ENCODE results near the gene LIX1L. TPM values are rescaled to one million over a fixed set of nuclear protein-coding genes. Genes with fewer than 3 reads are reported as not detected.
A peak's percentile ranks its signal among the peaks of the same experiment; 100 is the strongest.

Gene LIX1L
- total and polyA plus RNA-seq, 10 donors, result 11.0 to 52.9 (median 36.3) TPM

GRCh38 chr1:145983960-145984830 lies 26.4 kb upstream of the LIX1L start:
- peaks cover 61 to 100% (median 97%) of the 10 kb centered on the region in 6 donors for H3K4me1 ChIP-seq
- H3K9me3 ChIP-seq, result no peaks in the 10 kb centered on the region
- peak overlapping the region; percentile 58 to 100 (median 99) for H3K27ac ChIP-seq
- no peaks in the 10 kb centered on the region for H3K36me3 ChIP-seq
- TF ChIP-seq POLR2AphosphoS5 (IDR thresholded peaks at IDR 0.05), result peak in 1 of 3 donors; percentile 35
- no peak for TF ChIP-seq POLR2A (IDR thresholded peaks at IDR 0.05)
- intact Hi-C loops (cut with DNase I; ENCODE audit: low total_unique reads), result no loop called here
- WGBS, 5 donors, result 84 to 93% (median 92%) methylated on average over 12 of the region's 12 CpGs
- no peak for DNase-seq
- H3K4me3 ChIP-seq, result peak overlapping the region in 1 of 8 donors; percentile 44
- no peaks in the 10 kb centered on the region for H3K27me3 ChIP-seq (replicated peaks in 1 of 7)

- Histone ChIP-seq H3K27ac (peak overlapping the region; percentile 59 to 100 (median 98)), H3K4me3 (no peak overlapping the region), H3K9me3 (no peaks in the 10 kb centered on the region), H3K36me3 (no peaks in the 10 kb centered on the region), H3K4me1 (peaks cover 67 to 100% (median 97%) of the 10 kb centered on the region in 6 donors), H3K27me3 (replicated peaks in 1 of 7) (no peaks in the 10 kb centered on the region)
- 76 to 96% (median 95%) methylated on average over 1 of the region's 1 CpG for WGBS, 5 donors
- DNase-seq, result no peak
- intact Hi-C loops (cut with DNase I; ENCODE audit: low total_unique reads), result no loop called here
- TF ChIP-seq POLR2A (IDR thresholded peaks at IDR 0.05), result no peak
- no peak for TF ChIP-seq POLR2AphosphoS5 (IDR thresholded peaks at IDR 0.05)
- TF ChIP-seq CTCF (IDR thresholded peaks at IDR 0.05 in 8 of 11, conservative IDR thresholded peaks at IDR 0.05 in 3 of 11), result no peak
Observed at GRCh38 chr1:145983206-145983675, 25.4 kb upstream of the LIX1L start.

GRCh38 chr1:145982010-145982723 lies 24.4 kb upstream of the LIX1L start:
- Histone ChIP-seq H3K27me3 (replicated peaks in 1 of 7) (no peaks in the 10 kb centered on the region), H3K36me3 (no peaks in the 10 kb centered on the region), H3K9me3 (no peaks in the 10 kb centered on the region), H3K4me1 (peaks cover 78 to 100% (median 98%) of the 10 kb centered on the region in 6 donors), H3K27ac (peak overlapping the region; percentile 94 to 100 (median 99)), H3K4me3 (no peak overlapping the region)
- 67 to 78% (median 72%) methylated on average over 6 of the region's 6 CpGs for WGBS, 5 donors
- DNase-seq, result no peak
- intact Hi-C loops (cut with DNase I; ENCODE audit: low total_unique reads), result no loop called here
- TF ChIP-seq POLR2AphosphoS5 (IDR thresholded peaks at IDR 0.05) (peak in 1 of 3 donors; percentile 11), POLR2A (IDR thresholded peaks at IDR 0.05) (no peak), CTCF (IDR thresholded peaks at IDR 0.05 in 8 of 11, conservative IDR thresholded peaks at IDR 0.05 in 3 of 11) (no peak)

GRCh38 chr1:145980457-145980994 lies 22.7 kb upstream of the LIX1L start:
- TF ChIP-seq POLR2A (IDR thresholded peaks at IDR 0.05), result no peak
- TF ChIP-seq POLR2AphosphoS5 (IDR thresholded peaks at IDR 0.05), result no peak
- no peak for TF ChIP-seq CTCF (IDR thresholded peaks at IDR 0.05 in 8 of 11, conservative IDR thresholded peaks at IDR 0.05 in 3 of 11)
- Histone ChIP-seq H3K4me3 (peak overlapping the region in 4 of 8 donors; percentile 3 to 61 (median 12)), H3K27ac (peak overlapping the region; percentile 94 to 100 (median 99)), H3K36me3 (peaks cover 0 to 5% (median 0%) of the 10 kb centered on the region in 6 donors), H3K9me3 (no peaks in the 10 kb centered on the region), H3K27me3 (replicated peaks in 1 of 7) (no peaks in the 10 kb centered on the region), H3K4me1 (peaks cover 74 to 88% (median 87%) of the 10 kb centered on the region in 6 donors)
- WGBS, 5 donors, result 64 to 80% (median 75%) methylated on average over 1 of the region's 1 CpG
- no peak for DNase-seq
- intact Hi-C loops (cut with DNase I; ENCODE audit: low total_unique reads), result no loop called here

Measured in spleen (tissue), 11 donors.